GM18498 (cell line): ENCODE data around the gene SDHAF1.
A peak's percentile ranks its signal among the peaks of the same experiment; 100 is the strongest.
"Not testable (repeated sequence)": the region's sequence is repeated elsewhere in the genome, so short reads cannot be mapped to it uniquely, and the experiment has no call there.

Experiments
- ATAC-seq: cut with Tn5 transposase; IDR thresholded peaks from one replicate; pipeline ENCODE4 v1.9.1; 2021; ENCODE audit warnings: mild to moderate bottlenecking, moderate library complexity; ENCODE audit not compliant: unreplicated experiment

Gene SDHAF1, protein sequence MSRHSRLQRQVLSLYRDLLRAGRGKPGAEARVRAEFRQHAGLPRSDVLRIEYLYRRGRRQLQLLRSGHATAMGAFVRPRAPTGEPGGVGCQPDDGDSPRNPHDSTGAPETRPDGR

DNA sequence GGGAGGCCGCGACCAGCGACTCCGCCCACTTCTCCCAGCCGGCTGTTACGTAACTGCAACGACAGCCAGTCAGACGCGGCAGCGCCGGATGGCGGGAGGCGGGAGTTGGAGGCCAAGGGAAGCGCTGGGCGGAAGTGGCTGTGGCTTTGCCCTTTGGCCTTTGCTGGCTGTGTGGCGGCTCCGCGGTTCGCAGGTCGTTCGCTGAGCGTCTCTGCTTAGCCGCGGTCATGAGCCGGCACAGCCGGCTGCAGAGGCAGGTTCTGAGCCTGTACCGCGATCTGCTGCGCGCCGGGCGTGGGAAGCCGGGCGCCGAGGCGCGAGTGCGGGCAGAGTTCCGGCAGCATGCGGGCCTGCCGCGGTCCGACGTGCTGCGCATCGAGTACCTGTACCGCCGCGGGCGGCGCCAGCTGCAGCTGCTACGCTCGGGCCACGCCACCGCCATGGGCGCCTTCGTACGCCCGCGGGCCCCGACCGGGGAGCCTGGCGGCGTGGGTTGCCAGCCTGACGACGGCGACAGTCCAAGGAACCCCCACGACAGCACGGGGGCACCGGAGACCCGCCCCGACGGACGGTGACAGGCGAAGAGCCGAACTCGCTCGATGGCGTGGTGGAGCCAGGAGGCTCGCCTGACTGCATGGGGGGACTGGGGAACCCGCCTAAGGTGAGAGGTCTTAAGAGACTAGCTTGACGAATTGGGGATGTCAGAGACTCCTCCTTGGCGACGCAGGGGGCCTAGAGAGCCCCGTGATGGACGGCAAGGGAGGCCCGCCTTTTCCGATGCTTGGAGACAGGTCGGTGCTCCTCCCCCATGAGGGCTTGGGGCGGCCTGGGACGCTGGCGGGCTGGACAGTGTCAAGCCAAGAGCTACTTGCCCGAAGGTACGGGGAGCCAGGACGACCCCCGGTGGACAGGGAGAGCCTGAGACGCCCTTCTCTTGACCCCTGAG, at the start of gene SDHAF1:
SDHAF1 (plus strand) TSS at position 141 of the 946 bp plus-strand sequence; CDS start at position 228, 87 bp downstream.
- peak; percentile 86 for ATAC-seq

DNA sequence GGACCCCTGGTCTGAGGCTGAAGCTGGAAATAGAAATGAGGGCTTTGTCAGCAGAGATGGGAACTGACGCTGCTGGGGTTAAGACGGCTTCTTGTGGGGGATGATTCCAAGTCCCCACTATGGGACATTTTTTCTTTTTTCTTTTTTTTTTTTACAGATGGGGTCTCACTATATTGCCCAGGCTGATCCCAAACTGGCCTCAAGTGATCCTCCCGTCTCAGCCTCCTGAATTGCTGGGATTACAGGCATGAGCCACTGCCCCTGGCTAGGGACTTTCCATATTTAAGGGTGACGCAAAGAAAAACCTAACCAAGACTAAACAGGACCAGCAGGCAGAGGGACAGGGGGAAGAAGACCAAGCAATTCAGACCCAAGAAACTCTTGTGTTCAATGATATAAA, 48.8 kb upstream of the SDHAF1 start:
- ATAC-seq = no peak

DNA sequence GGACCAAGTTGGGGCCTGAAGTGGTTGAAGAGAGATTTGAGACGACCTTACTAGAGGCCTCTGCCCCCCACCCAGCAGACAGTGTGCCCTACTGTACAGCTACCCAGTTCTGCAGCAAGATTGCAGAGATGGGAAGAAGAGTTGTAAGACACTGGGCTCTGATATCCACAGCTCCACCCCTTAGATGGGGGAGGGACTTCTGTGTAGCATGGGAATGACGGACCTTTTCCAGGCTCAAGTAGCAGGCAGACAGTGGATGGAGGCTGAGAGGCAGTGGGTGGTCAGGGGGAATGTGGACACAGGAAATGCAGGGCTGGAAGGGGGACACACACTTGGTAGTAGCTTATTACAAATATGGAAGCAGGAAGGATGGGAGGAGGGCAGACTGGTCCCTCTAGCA, 45.9 kb upstream of the SDHAF1 start:
- ATAC-seq = no peak

DNA sequence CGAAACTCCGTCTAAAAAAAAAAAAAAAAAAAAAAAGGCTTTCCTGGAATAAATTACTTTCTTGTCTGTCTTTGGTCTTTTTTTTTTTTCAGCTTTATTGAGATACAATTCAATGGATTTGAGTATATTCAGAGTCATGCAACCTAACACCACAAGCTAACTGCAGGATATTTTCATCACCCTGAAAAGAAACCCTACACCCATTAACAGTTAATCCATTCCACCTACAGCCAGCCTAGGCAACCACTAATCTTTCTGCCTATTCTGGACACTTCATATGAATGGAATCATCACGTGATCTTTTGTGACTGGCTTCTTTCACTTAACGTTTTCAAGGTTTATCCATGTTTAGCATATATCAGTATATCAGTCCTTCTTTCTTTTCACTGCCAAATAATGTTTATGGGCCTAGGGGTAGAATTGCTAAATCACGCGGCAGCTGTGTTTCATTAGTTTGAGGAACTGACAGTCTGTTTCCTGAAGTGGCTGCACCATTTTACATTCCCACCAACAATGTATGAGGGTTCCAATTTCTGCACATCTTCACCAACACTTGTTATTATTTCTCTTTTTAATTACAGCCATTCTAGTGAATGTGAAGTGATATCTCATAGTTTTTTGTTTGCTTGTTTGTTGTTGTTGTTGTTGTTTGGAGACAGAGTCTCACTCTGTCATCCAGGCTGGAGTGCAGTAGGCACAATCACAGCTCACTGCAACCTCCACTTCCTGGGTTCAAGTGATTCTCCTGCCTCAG, 38.9 kb upstream of the SDHAF1 start:
- no peak for ATAC-seq

DNA sequence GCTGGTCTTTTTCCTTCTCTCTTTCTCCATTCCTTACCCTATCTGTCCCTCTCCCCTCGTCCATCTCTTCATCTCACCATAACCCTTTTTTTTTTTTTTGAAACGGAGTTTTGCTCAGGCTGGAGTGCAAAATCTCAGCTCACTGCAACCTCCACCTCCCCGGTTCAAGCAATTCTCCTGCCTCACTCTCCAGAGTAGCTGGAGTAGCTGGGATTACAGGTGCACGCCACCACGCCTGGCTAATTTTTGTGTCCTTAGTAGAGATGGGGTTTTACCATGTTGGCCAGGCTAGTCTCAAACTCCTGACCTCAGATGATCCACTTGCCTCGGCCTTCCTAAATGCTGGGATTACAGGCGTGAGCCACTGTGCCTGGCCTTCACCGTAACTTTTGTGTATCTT, 37.6 kb upstream of the SDHAF1 start:
- ATAC-seq = not testable (repeated sequence)

DNA sequence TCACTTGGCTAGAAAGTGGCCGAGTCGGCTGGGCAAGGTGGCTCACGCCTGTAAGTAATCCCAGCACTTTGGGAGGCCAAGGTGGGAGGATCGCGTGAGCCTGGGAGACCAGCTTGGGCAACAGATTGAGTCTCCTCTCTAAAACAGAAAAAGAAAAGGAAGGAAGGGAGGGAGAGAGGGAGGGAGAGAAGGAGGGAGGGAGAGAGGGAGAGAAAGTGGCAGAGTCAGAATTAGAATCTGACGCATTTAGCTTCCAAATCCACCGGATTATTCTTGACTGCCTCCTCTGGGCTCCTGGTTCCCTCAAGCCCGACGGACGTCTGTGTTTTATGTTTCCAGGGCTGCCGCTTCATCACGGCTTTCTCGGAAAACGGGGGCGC, 36.3 kb upstream of the SDHAF1 start:
- ATAC-seq = no peak

DNA sequence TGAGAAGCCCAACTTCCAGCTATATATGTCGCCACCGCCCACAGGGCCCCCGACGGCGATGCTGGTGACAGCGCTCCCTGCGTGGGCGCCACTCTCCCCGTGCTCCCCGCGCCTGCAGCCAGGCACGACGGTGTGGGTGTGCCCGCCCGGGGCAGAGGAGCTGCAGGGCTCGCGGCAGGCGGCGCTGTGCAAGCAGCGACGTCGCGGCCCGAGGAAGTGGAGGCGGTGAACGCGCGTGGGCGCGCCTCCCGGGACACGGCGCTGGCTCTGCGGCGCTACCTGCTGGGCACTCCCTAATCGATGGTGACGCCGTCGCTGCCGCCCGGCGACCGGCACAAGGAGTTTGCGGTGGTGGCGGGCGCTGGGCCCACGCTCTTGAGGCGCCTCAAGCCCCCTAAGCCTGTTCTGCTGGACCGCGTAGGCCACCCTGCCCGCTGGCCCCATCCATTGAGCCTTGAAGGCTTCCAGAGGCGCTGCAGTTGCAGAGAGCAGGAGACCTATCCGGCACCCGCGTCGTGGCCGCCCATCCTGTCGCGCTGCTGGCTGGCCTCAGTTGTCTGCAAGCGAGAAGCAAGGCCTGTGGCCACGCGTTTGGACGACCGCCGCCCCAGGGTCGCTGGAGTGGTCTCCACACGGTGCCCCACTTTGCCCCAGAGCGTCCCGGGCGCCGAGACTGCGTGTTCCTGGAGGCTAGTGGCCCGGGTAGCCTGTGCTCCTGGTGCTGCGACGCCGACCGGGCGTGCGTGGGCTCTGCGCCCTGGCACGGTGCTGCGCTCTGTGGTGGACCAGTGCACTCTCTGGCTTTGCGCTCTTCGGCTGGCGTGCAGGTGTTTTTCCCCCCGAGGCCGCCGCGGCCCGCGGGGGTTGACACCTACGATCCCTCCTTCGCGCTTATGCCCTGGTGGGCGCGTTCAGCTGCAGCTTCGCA, 35.7 kb upstream of the SDHAF1 start:
- no peak for ATAC-seq

DNA sequence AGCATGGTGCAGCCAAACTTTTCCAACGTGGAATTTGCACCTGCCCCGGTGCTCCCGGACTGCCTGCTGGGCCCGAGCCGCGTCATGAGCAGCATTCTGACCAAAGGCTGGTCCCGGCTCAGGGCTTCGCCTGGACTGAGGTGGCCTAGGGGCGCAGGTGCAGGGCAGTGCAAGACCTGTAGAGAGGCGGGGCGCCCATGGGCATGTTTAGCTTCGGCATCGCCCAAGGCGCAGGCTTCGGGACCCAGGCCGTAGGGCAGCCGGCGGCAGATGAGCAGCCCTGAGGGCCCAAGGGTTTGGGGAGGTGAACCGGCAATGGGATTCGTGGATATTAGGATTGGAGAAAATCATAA, 35.0 kb upstream of the SDHAF1 start:
- no peak for ATAC-seq

DNA sequence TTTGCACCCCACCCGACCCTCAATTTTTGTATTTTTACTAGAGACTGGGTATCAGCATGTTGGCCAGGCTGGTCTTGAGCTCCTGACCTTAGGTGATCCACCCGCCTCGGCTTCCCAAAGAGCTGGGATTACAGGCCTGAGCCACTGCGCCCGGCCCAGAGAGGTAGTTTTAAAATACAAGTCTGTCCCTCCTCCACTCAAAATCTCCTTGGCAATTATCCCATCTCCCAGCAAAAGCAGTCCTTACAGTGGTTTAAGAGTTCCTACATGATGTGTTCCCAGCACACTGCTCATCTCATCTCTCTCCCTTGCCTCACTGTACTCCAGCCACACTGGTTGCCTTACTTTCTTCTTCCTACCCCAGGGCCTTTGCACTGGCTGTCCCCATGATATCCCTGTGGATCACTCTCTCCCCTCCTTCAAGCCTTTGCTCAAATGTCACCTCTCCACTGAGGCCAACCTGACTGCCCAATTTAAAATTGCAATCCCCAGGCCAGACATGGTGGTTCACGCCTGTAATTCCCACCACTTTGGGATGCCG, 34.5 kb upstream of the SDHAF1 start:
- no peak for ATAC-seq

DNA sequence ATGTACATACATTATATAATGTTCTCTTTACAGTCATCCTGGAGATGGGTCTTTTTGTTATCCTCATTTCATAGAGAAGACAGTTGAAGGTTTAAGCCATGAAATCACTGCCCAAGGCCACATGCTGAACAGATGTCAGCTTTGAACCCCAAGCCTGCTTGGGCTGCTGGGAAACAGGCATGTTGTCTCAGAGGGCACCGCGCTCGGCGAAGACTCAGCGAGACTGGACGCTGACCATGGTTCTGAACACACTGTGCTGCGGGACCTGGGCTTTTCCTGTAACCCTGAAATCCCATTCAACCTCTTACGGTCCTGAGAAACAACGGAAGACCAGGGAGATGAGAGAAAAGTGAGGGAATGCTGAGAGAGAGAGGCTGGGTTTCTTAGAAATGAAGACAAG, 31.5 kb upstream of the SDHAF1 start:
- ATAC-seq = no peak

DNA sequence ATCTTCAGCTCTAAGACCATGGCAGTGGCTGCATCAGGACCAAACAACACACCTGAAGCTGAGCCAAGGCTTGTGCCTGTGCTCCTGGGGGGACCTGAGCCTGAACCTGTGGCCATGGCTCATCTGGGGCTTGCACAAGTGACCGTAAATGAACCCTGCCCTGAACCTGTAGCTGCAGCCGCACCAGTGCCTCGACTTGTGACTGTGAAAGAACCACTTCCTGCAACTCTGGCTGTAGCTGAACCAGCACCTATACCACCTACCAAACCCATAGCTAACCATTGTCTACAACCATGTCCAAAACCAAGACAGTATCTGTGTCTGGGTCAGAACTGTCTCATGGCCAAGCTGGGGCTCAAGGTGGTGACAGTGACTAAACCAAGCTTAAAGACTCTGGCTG, 28.2 kb upstream of the SDHAF1 start:
- ATAC-seq = no peak

DNA sequence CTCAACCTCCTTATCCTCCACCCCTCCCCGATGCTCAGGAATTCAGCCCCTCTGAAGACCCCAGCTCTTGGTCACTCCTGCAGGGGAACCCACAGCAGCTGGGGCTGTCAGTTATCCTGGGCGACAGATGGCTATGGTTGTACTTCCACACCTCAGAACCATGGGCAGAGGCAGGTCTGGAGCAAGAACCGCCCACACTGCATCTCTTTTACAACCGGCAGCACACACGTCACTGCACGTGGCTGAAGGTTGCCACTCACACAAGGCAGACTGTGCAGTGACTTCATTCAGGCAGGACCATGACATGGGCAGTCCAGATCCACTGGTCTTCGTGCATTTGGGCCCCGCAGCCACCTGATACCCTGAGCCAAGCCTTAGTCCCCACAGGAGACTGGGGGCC, 21.5 kb upstream of the SDHAF1 start:
- no peak for ATAC-seq

DNA sequence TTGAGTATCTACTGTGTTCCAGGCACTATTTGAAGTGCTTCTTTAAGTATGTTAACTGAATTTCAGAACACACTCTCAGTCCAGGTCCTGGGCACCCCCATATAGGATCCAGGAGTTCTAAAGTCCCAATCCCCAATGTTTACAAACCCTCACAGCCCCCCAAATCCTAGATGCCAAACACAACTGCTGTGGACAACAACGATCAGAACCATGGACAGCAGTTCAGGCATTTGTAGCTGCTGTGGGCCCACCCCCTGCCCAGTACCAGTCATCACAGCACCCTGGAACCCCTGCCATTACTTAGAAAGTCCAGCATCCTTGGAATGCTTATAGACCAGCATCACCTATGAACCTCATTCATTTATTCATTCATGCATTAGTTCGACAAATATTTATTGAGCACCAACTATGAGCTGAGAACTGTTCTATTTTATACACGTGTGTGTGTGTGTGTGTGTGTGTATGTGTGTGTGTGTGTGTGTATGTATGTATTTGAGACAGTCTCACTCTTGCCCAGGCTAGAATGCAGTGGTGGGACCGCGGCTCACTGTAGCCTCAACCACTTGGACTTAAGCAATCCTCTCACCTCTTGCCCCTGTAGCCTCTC, 19.3 kb upstream of the SDHAF1 start:
- ATAC-seq = no peak

DNA sequence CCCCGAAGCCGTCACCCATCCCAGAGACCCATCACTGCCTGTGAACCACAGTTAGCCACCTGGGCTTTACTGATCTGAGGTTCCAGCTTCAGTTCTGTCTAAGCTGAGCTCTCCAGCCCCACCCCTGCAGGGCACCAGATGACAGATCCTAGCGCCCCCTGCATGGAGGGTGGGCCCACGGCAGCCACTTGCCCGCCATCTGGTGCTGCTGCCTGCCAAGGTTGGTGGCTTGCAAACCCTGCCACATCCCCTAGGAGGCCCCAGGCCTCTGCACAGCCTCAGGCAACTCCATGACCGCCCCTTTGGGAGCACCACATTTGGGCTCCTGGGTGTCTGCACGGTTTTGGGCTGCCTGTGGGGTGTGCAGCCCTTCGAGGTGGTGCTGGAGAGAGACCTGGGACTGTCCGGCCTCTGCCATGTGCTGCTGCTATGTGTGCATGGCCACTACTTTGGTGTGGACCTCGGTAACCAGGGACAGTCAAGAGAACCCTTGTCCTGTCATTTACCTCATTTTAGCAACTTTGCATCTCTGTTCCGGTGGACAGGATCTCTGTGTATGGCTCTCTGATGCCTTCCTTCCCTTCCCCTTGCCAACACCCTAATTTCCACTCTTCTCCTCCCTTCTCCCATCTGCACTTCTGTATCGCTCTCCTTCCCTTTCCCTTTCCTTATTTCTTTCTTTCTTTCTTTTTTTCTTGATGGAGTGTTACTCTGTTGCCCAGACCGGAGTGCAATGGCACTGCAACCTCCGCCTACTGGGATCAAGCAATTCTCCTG, 17.4 kb upstream of the SDHAF1 start:
- no peak for ATAC-seq

DNA sequence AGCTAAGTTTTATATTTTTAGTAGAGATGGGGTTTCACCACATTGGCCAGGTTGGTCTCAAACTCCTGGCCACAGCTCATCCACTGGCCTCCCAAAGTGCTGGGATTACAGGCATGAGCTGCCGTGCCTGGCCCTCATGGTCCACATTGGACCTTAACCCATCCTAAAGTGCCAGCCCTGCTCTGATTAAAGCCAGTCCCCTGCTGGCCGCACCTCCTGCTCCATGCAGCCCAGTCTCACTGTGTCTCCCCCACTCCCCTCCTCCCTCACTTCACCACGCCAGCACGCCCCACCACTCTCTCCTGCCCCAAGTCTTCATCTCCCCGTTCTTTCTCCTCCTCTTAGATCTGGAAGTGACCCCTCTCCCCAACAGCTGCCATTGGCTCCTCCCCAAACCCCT, 16.7 kb upstream of the SDHAF1 start:
- no peak for ATAC-seq

DNA sequence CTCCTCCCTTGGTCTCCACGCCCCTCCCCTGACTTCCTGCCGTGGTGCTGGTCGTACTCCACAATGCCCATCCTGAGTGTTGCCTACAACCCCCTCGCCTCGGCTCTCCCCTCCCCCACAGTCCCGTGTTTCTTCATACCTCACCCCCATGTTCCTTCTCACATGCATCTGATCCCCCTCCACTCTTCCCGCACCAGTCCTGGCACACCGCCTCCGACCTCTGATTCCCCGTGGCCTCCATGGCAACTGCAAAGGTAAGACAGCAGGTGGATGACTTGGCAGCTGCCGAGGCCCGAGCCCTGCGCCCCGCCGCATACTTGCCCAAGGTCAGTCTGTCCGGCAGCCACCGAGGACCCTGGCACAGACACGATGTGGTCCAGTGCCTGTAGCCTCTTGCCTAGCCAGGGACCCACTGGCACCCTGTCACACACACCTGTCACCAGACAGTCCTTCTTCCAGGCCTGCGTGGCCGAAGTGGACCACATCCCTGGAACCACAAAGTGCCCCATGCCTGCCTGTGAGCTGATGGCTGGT, 16.1 kb upstream of the SDHAF1 start:
- no peak for ATAC-seq

DNA sequence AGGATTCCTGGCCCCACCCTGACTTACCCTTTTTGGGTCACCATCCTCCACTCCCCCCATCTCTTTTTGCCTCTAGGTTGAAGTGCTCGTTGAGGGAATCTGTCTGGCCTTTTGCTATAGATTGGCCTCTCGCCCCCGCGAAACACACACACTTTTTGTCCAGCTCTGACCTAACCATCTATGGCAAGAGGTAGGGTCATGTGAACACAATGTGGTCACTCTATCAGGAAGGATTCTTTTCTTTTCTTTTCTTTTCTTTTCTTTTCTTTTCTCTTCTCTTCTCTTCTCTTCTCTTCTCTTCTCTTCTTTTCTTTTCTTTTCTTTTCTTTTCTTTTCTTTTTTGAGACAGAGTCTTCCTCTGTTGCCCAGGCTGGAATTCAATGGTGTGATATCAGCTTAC, 14.0 kb upstream of the SDHAF1 start:
- not testable (repeated sequence) for ATAC-seq

DNA sequence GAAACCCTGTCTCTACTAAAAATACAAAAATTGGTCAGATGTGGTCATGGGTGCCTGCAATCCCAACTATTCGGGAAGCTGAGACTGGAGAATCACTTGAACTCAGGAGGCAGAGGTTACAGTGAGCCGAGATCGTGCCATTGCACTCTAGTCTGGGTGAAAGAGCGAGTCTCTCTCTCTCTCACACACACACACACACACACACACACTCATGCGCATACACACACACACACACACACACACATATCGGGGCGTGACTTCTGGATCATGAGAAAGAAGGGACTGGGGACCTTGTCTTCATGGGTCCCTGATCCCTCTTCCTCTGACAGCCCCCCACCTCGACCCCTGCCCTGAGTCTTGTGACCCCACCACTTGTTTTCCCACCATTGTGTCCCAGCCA, 11.8 kb upstream of the SDHAF1 start:
- ATAC-seq = no peak

DNA sequence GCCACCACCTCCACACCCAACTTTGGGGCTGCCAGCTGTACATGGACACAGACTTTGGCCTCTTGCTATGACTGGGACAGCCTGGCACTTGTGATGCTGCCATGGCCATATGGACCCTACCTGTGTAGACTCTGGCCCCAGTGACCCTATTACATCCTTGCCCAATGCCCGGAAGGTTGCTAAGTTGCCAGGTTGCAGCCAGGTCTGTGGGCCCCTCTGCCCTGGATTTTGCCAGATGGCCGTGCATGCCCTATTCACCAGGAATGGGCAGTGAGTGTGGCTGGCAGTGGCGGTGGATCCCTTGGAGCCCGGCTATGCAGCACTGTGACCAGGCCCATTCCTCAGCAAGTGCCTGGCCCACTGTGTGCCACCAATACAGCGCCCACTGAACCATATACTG, 8.9 kb upstream of the SDHAF1 start:
- no peak for ATAC-seq
